SK-N-SH treated with all-trans-retinoic acid at 6 μM for 48 hours (cell line): Measurements from ENCODE around the gene MVB12B.

Source experiments
- RARB ChIP-seq: fragments of 250-450 bp; sonication (Bioruptor Pico); IDR thresholded peaks from 2 replicates; pipeline ENCODE4 v1.8.0; 2021; ENCODE audit warnings: mild to moderate bottlenecking, moderate library complexity
- ZNF70 ChIP-seq: fragments of 450-650 bp; formaldehyde crosslinking; IDR thresholded peaks from 2 replicates; pipeline ENCODE4 v1.5.0; 2020; ENCODE audit warnings: mild to moderate bottlenecking, moderate library complexity
- TF ChIP-seq, protein P1 (sequence below): fragments of 250-450 bp; sonication (Bioruptor Pico); IDR thresholded peaks from 2 replicates; pipeline ENCODE4 v1.5.1; 2020; ENCODE audit warnings: low read depth, mild to moderate bottlenecking, moderate library complexity

DNA sequence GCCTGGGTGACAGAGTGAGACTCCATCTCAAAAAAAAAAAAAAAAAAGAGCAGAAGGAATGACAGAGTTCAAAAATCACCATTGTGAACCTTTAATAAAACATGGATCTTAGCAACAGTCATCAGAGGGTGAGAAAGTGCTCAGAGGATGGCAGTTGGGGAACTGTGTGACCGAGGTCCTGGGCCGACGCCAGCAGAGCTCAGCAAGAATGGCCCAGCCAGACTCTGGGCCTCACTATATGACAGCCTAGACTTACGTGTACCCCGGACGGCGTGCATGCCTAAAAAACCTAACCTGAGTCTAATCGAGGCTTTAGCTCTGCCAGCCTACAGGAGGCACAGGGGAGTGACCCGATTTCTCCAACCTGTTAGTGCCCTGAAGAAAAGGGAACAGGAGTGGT is 64.3 kb downstream of the MVB12B start:
- TF ChIP-seq RARB = no peak
- TF ChIP-seq ZNF70 (CRISPR knock-in tag) = no peak
- TF ChIP-seq, protein P1, sequence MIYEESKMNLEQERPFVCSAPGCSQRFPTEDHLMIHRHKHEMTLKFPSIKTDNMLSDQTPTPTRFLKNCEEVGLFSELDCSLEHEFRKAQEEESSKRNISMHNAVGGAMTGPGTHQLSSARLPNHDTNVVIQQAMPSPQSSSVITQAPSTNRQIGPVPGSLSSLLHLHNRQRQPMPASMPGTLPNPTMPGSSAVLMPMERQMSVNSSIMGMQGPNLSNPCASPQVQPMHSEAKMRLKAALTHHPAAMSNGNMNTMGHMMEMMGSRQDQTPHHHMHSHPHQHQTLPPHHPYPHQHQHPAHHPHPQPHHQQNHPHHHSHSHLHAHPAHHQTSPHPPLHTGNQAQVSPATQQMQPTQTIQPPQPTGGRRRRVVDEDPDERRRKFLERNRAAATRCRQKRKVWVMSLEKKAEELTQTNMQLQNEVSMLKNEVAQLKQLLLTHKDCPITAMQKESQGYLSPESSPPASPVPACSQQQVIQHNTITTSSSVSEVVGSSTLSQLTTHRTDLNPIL (CRISPR knock-in tag) = no peak
